ENCODE results near the gene GLRB.
"Not testable (repeated sequence)": the region's sequence is repeated elsewhere in the genome, so short reads cannot be mapped to it uniquely, and the experiment has no call there.

GLRB gene

GRCh38 chr4:157050561-157050960, 25.4 kb upstream of the GLRB start:
- DNase-seq (ENCODE audit: low read depth) = no peak
- TF ChIP-seq, protein P1, sequence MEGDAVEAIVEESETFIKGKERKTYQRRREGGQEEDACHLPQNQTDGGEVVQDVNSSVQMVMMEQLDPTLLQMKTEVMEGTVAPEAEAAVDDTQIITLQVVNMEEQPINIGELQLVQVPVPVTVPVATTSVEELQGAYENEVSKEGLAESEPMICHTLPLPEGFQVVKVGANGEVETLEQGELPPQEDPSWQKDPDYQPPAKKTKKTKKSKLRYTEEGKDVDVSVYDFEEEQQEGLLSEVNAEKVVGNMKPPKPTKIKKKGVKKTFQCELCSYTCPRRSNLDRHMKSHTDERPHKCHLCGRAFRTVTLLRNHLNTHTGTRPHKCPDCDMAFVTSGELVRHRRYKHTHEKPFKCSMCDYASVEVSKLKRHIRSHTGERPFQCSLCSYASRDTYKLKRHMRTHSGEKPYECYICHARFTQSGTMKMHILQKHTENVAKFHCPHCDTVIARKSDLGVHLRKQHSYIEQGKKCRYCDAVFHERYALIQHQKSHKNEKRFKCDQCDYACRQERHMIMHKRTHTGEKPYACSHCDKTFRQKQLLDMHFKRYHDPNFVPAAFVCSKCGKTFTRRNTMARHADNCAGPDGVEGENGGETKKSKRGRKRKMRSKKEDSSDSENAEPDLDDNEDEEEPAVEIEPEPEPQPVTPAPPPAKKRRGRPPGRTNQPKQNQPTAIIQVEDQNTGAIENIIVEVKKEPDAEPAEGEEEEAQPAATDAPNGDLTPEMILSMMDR (IDR thresholded peaks at IDR 0.05; ENCODE audit: low read depth, low read length, missing control alignments) = no peak
- no peak overlapping the region for H3K4me3 ChIP-seq (ENCODE audit: low read depth, low read length)

GRCh38 chr4:157052429-157053040, 23.4 kb upstream of the GLRB start:
- DNase-seq (ENCODE audit: low read depth) = no peak
- TF ChIP-seq, protein P1 (IDR thresholded peaks at IDR 0.05; ENCODE audit: low read depth, low read length, missing control alignments) = no peak
- H3K4me3 ChIP-seq (ENCODE audit: low read depth, low read length) = no peak overlapping the region

GRCh38 chr4:157057218-157057617, 18.7 kb upstream of the GLRB start:
- no peak for DNase-seq (ENCODE audit: low read depth)
- H3K4me3 ChIP-seq (ENCODE audit: low read depth, low read length) = no peak overlapping the region
- TF ChIP-seq, protein P1 (IDR thresholded peaks at IDR 0.05; ENCODE audit: low read depth, low read length, missing control alignments) = no peak

GRCh38 chr4:157058899-157059298, 17.1 kb upstream of the GLRB start:
- H3K4me3 ChIP-seq (ENCODE audit: low read depth, low read length); DNase-seq (ENCODE audit: low read depth): not testable (repeated sequence)

DNA sequence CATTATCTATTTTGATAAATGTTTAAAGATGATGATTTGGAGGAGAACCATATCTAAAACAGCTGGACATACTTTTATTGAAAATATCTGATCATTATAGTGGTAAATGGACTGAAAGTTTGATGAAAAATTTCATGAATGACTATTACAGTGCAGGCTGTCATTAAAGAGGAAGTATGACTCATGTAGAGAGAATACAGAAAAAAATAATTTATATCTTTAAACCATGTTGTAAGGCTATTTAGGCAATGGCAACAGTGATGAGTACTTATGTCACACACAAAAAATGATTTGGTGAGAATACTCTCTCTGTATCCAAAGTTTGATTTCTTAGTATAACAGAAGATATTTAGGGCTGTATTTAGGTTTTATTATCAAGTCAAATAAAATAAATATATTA, 3.9 kb upstream of the GLRB start:
- TF ChIP-seq, protein P1 (IDR thresholded peaks at IDR 0.05; ENCODE audit: low read depth, low read length, missing control alignments) = no peak
- no peak overlapping the region for H3K4me3 ChIP-seq (ENCODE audit: low read depth, low read length)
- no peak for DNase-seq (ENCODE audit: low read depth)

- no peak for DNase-seq (ENCODE audit: low read depth)
- TF ChIP-seq, protein P1 (IDR thresholded peaks at IDR 0.05; ENCODE audit: low read depth, low read length, missing control alignments) = no peak
- no peak overlapping the region for H3K4me3 ChIP-seq (ENCODE audit: low read depth, low read length)
Measured at GRCh38 chr4:157075401-157075800, 549 bp upstream of the GLRB start.

DNA sequence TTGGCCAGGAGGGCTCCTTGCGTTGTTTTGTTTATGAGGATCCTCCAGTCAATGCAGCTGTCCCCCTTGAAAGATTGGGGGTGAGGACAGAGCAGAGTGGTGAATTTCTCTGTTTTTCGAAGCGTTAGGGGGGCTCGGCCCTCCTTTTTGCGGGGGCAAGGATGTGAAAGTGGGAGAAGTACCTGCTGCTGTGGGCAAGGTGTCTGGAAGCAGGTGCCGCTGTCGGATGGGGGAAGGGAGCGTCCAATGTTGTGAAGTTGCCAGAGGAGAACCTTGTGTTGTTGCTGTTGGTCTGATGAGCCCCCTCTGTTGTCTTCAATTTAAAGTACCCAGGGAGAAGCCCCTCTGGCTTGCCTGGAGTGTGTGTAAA, 613 bp downstream of the GLRB start:
- TF ChIP-seq, protein P1 (IDR thresholded peaks at IDR 0.05; ENCODE audit: low read depth, low read length, missing control alignments) = no peak
- no peak overlapping the region for H3K4me3 ChIP-seq (ENCODE audit: low read depth, low read length)
- no peak for DNase-seq (ENCODE audit: low read depth)

All from GM12864 (cell line).